Measurements from ENCODE around the gene GALNTL6.
"Not testable (repeated sequence)": the region's sequence is repeated elsewhere in the genome, so short reads cannot be mapped to it uniquely, and the experiment has no call there.

GALNTL6 gene

GRCh38 chr4:172362569-172362968, 549.4 kb downstream of the GALNTL6 start:
- DNase-seq (ENCODE audit: low read depth in 3 of 3, low spot score in 1 of 3): no peak

- DNase-seq (ENCODE audit: low read depth in 3 of 3, low spot score in 1 of 3): no peak
Observed at GRCh38 chr4:172369471-172369959, 556.3 kb downstream of the GALNTL6 start.

GRCh38 chr4:172377486-172378140, 564.4 kb downstream of the GALNTL6 start:
- DNase-seq (ENCODE audit: low read depth in 3 of 3, low spot score in 1 of 3): no peak

GRCh38 chr4:172379834-172380233, 566.6 kb downstream of the GALNTL6 start:
- DNase-seq (ENCODE audit: low read depth in 3 of 3, low spot score in 1 of 3): no peak

- no peak for DNase-seq (ENCODE audit: low read depth in 3 of 3, low spot score in 1 of 3)
Observed at GRCh38 chr4:172390331-172390730, 577.1 kb downstream of the GALNTL6 start.

GRCh38 chr4:172392741-172393140, 579.5 kb downstream of the GALNTL6 start:
- DNase-seq (ENCODE audit: low read depth in 3 of 3, low spot score in 1 of 3): no peak

GRCh38 chr4:172393220-172393619, 580.0 kb downstream of the GALNTL6 start:
- no peak for DNase-seq (ENCODE audit: low read depth in 3 of 3, low spot score in 1 of 3)

GRCh38 chr4:172404676-172405075, 591.5 kb downstream of the GALNTL6 start:
- DNase-seq (ENCODE audit: low read depth in 3 of 3, low spot score in 1 of 3): no peak

- no peak for DNase-seq (ENCODE audit: low read depth in 3 of 3, low spot score in 1 of 3)
Observed at GRCh38 chr4:172410363-172410762, 597.2 kb downstream of the GALNTL6 start.

GRCh38 chr4:172411149-172411548, 597.9 kb downstream of the GALNTL6 start:
- DNase-seq (ENCODE audit: low read depth in 3 of 3, low spot score in 1 of 3): no peak

- DNase-seq (ENCODE audit: low read depth in 3 of 3, low spot score in 1 of 3): no peak
Observed at GRCh38 chr4:172412851-172413580, 599.8 kb downstream of the GALNTL6 start.

- not testable (repeated sequence) for DNase-seq (ENCODE audit: low read depth in 3 of 3, low spot score in 1 of 3)
Observed at GRCh38 chr4:172428979-172429378, 615.8 kb downstream of the GALNTL6 start.

GRCh38 chr4:172480471-172480870, 667.3 kb downstream of the GALNTL6 start:
- DNase-seq (ENCODE audit: low read depth in 3 of 3, low spot score in 1 of 3): no peak

- no peak for DNase-seq (ENCODE audit: low read depth in 3 of 3, low spot score in 1 of 3)
Observed at GRCh38 chr4:172481802-172482508, 668.8 kb downstream of the GALNTL6 start.

GRCh38 chr4:172485007-172485406, 671.8 kb downstream of the GALNTL6 start:
- no peak for DNase-seq (ENCODE audit: low read depth in 3 of 3, low spot score in 1 of 3)

- DNase-seq (ENCODE audit: low read depth in 3 of 3, low spot score in 1 of 3): no peak
Observed at GRCh38 chr4:172486531-172486930, 673.3 kb downstream of the GALNTL6 start.

GRCh38 chr4:172489861-172490260, 676.7 kb downstream of the GALNTL6 start:
- DNase-seq (ENCODE audit: low read depth in 3 of 3, low spot score in 1 of 3): no peak

GRCh38 chr4:172495769-172496168, 682.6 kb downstream of the GALNTL6 start:
- DNase-seq (ENCODE audit: low read depth in 3 of 3, low spot score in 1 of 3): no peak

GRCh38 chr4:172497321-172497720, 684.1 kb downstream of the GALNTL6 start:
- no peak for DNase-seq (ENCODE audit: low read depth in 3 of 3, low spot score in 1 of 3)

- no peak for DNase-seq (ENCODE audit: low read depth in 3 of 3, low spot score in 1 of 3)
Observed at GRCh38 chr4:172514011-172514410, 700.8 kb downstream of the GALNTL6 start.

GRCh38 chr4:172514801-172515200, 701.6 kb downstream of the GALNTL6 start:
- no peak for DNase-seq (ENCODE audit: low read depth in 3 of 3, low spot score in 1 of 3)

Measured in stimulated activated CD4-positive, alpha-beta T cell treated with anti-CD3 and anti-CD28 coated beads, TNF-alpha, amount 100 ng/mL, for 1 hour (primary cell).